Hematopoietic multipotent progenitor cell (in vitro differentiated cells): ENCODE results near the gene SEMA7A. TPM values are rescaled to one million over a fixed set of nuclear protein-coding genes. Genes with fewer than 3 reads are reported as not detected.

Experiments
- DNase-seq, 3 donors: peaks; one replicate each; pipeline ENCODE4 v3.0.0-alpha.2; 2011 to 2015; ENCODE audit warnings: low read depth in 2 of 3, low spot score in 2 of 3
- total RNA-seq: library from RNA; depleted of rRNA; stranded (reverse); fragments of >200 nt; gene quantifications from one replicate; pipeline ENCODE4 v1.2.3, GENCODE V29; 2012

Gene SEMA7A
- total RNA-seq, 1 donor: 19.4 TPM

DNA sequence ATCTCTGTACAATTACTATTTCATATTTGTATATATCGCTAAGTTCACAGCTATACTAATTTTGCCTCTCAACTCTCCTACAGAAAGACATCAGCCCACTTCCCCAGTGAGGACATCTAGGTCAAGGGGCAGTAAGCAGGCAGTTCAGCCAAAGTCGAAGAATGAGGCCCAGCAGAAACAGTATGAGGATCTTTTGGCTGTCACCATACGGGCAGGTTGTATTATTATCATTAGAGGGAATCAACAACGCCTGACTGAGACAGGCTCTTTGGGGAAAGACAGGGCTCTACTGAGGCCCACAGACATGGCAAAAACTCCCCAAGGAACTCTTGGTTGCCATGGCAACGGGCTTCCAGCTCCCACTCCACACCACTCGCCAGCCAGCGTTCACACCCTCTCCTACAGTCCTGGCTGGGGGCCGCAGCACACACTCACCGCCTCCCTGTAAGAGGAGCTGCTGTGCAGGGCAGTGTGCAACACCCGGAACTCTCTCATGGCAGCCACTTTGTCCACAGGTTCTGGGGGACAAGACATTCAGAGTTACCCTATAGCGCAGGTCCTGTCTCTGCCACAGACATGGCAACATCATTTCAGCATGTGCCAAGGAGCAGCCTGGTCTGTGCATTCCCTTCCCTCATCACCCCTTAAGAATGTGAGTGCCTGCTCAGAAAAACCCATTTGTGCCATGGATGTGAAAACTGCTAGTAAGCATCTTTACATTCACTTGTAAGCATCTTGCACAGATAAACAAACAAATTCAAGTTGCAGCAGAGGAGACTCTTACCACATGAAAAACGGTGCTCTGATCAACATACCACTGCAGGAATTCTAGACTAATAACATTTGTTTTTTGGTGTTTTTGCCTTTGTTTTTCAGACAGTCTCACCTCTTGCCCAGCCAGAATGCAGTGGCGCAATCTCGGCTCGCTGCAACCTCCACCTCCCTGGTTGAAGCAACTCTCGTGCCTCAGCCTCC, 18.4 kb upstream of the SEMA7A start:
- DNase-seq: no peak

DNA sequence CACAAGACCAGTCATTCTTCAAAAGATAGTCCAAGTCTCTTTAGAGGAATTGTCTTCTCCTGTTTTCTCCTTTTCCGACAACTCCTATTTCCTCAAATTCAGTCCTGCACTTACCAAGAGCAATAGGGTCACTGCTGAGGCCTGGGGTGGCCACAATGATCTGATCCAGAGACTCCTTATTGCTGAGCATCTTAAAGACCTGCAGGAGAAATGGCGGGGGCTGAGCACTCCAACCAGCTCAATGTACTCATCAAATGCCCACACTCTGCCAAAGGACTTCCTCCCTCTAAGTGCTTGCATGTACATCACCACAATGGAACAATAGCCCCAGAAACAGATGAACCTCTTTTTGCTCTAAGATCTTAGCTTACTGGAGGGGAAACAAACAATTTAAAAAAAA, 17.6 kb upstream of the SEMA7A start:
- DNase-seq: no peak

- no peak for DNase-seq
Observed at GRCh38 chr15:74449643-74450205, 16.0 kb upstream of the SEMA7A start.

DNA sequence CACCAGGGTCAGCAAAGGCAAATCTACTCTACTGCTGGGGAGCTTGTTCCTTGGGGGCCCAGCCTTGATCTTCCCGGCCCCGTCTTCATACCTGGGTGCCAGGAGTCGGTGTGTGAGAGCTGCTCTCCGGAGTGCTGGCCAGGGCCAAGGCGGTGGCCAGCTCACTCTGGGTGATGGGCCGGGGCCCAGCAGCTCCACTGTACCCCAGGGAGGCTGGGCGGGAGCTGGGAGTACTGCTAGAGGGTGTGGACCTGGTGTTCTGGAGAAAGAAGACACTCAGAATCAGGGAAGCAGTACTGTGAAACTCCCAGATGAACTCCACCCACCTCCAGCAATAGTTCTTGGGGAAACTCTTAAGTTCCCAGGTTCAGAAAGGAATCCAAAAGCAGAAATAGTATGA, 15.3 kb upstream of the SEMA7A start:
- no peak for DNase-seq

- no peak for DNase-seq
Observed at GRCh38 chr15:74445816-74446763, 12.3 kb upstream of the SEMA7A start.

GRCh38 chr15:74444106-74445062, 10.6 kb upstream of the SEMA7A start:
- DNase-seq: no peak

- DNase-seq: no peak
Observed at GRCh38 chr15:74443100-74443909, 9.5 kb upstream of the SEMA7A start.

DNA sequence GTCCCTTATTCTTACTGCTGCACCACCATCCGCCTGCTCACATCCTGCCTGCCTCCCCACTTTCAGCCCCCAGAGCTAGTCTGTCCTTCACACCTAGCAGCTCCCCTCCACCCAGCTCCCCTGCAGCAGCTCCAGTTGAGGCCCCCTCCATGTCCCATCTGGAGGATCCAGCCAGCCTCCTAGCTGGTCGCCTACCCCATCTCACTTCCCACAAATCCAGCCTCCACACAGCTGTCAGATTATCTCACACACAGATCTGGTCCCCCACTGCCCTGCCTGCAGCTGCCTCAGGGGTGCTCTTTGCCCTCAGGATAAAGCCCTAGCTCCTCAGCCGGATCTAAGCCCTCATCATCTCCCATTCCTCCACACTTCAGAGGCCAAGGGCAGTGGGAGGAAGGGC, 8.8 kb upstream of the SEMA7A start:
- no peak for DNase-seq

GRCh38 chr15:74442063-74442462, 8.3 kb upstream of the SEMA7A start:
- DNase-seq: no peak

DNA sequence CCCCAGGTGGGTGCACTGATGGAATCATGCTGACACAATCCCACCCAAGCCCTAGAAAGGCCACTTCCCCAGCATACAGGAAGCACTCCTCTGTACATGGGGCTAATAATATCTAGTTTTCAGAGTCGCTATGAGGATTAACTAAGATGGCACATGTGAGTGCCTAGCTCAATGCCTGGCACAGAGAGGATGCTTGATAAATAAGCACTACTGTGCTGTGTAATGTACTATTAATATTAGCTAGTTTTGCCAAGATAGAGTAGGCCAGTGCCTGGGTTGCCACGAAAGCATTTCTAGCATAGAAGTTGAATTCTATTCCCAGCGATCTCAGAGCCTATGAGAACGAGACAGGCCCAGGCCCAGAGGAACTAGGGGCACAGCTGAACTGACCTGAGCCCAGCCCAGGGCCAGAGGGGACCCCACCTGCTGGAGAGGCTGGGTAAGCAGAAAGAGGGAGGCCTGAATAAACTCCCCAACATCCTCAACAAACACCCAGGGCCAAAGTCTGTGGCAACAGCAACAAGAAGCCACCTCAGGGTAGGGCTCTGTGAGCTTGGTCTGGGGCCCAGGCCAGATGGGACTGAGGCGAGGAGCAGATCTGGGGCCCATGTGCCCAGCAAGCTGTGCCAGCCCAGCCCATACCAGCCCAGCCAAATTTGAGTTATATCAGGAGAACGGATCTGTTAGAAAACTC, 7.6 kb upstream of the SEMA7A start:
- DNase-seq: no peak

GRCh38 chr15:74438721-74439316, 5.1 kb upstream of the SEMA7A start:
- peak; percentile 58 to 86 (median 71) for DNase-seq

DNA sequence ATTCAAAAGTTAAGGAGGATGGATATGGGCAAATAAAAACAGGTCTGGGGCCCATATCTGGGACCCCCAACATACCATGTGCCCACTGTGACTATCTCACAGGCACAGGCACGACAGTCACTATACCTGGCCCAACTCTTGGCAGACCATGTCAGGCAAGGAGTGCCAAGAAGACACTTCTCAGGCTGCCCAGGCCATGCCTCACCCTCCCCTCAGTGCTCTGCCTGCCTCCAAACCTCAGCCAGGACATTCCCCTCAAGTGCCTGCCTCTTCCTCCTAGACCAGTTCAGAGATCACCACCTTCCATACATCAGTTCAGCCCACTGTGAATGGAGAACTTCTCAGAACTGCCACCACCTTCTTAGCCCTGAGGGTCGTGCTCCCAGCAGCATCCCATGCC, 4.4 kb upstream of the SEMA7A start:
- no peak for DNase-seq

GRCh38 chr15:74434263-74435136, 742 bp upstream of the SEMA7A start:
- no peak for DNase-seq

DNA sequence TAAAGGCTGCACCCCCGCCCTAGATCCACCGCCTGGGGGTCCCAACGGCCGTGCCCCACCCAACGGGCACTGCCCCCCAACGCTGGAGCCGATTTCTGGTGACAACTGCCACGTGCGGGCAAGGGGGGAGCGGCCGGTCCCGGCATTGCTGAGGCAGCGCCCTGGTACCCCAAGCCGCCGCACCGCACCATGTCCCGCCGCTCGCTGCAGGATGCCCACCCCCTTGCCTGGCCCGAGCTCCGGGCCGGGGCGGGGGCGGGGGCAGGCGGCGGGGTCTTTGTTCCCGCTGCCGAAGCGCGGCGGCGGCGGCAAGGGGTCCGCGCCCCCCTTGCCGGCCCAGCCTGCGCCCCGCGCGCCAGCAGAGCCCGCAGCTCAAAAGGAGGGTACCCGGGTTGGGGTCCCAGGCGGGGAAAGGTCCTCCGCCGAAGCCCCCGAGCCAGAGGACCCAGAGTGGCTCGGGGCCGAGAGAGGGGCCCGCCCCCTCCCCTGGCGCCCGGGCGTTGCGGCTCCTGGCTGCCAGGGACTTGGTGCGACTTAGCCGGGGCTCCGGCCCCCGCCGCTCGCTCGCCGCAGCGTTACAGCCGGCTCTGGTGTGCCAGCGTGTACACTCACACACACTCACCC, 678 bp downstream of the SEMA7A start:
- no peak for DNase-seq

GRCh38 chr15:74432271-74432967, 1.3 kb downstream of the SEMA7A start:
- DNase-seq: no peak

- DNase-seq: peak in 1 of 3 donors; percentile 24
Observed at GRCh38 chr15:74431645-74432044, 2.1 kb downstream of the SEMA7A start.
